Cardiac septum (tissue), 1 donor: Measurements from ENCODE around the gene GPR137B. TPM values are rescaled to one million over a fixed set of nuclear protein-coding genes. Genes with fewer than 3 reads are reported as not detected.

Experiments
- DNase-seq: peaks from one replicate; pipeline ENCODE4 v3.0.0-alpha.2; 2020; ENCODE audit warnings: low spot score
- intact Hi-C: fragments of 100-400 bp; cut with DNase I; formaldehyde crosslinking; loops from one replicate; pipeline ENCODE4 v1.14.0; 2022
- total RNA-seq: library from RNA; stranded (reverse); fragmentation: NEBNext Ultra II Directional; extraction: Animal tissue kit (Norgen Biotek cat#: 25700); gene quantifications from one replicate; pipeline ENCODE4 v1.2.1, GENCODE V29; 2021
- donor health status: DM: no; HTN: no; CAD: no.

The GPR137B gene
- total RNA-seq, 1 donor from 2014 or later = 44.6 TPM

DNA sequence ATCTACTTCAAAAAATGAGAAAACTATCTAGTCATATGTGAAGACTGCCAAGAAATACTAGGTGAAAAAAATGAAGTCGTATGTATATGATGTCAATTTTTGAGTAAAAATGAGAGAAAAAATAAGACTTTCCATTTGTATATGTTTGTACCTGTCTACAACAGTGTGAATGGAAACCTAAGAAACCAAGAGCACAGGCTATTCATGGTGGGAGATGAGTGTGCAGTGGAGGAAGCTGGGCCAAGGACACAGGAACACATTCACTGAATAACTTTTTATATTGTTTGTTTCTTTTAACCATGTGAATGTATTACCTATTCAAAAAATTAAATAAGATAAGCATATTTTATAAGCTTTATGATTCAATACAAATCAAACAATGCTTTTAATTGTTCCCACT is 72.4 kb downstream of the GPR137B start:
- DNase-seq = no peak
- intact Hi-C loops = no loop called here

DNA sequence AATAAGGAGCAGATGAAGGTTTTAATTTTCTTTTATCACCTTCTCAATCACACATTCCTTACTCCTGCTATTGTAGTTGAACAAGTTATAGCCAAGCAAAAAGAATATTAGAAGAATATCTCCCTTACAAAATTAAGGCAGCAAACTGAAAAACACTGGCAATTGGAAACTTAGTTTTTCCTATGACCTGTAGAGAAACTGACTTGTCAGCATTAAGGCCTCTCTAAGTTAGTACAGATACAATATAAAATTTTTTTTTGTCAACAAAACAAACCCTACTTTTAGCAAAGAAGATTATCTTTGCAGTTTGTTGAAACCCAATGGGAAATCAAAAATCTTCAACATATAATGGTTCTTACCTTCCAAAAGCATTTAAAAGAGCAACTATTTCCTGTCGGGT is 78.1 kb downstream of the GPR137B start:
- no peak for DNase-seq
- intact Hi-C loops = no loop called here

DNA sequence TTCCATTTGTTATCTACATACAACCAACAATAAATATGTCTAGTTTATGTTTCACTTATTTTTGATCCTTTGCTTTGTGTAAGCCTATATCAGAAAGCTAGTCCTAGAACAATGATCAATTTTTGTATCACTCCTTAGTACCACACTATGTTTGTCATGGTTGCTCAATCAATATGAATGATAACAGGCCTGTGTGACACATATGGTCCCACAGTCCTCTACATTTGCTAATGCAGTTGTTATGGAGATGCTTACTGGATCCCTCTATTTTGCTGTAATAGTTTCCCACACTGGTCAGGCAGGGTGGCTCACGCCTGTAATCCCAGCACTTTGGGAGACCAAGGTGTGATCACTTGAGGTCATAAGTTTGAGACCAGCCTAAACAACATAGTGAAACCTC is 80.3 kb downstream of the GPR137B start:
- intact Hi-C loops = no loop called here
- DNase-seq = no peak

DNA sequence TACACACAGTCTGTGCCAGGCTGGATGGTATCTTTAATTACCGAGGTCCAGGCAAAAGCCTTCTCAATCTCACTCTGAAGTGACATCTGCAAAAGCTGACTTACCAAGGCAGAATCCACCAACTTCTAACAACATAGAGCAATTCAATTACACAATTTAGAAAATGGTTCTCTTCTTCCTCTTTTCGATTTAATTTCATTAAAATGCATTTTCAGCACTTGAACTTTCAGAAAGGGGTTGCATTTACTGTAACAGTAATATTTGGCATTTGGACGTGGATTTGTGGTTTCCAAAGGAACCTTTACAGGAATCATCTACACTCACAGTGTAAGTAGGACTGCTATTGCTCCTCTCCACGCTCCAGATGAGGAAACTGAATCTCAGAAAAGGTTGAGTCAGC is 86.1 kb downstream of the GPR137B start:
- intact Hi-C loops = no loop called here
- DNase-seq = no peak

DNA sequence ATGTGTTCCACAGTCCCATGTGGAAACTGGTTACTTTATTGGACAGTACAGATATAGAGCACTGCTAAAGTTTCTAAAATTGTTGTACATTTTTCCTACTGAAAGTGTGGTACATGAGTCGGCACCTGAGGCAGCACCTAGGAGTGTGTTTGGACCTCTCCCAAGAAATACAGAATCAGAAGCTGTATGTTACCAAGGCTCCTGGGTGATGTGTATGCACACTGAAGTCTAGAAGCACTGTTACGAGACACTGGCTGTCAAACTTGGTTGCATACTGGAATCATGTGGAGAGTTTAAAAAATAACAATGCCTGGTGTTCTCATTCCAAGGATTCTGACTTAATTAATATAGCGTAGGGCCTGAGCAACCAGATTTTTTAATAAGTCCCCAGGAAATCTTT is 92.8 kb downstream of the GPR137B start:
- DNase-seq = no peak
- intact Hi-C loops = no loop called here

DNA sequence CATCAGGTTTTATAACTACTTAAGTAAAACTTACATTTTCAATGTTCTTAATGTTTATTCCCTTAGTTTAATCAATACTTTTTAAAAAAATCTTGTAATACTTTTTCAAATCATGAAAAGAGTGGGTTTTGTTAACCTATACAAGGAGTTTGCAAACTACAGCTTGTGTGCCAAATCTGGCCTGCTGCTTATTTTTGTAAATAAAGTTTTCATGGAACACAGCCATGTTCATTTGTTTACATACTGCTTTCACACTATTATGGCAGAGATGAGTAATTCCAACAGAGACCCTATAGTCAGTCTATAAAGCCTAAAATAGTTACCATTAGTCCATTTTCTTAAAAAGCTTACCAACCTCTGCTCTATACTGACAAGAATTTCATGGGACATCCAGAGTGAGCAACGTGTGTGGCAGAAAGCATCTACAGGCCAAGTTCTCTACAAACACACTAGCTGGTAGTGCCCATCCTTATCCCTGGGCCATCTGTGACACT is 96.8 kb downstream of the GPR137B start:
- intact Hi-C loops = no loop called here
- DNase-seq = no peak

DNA sequence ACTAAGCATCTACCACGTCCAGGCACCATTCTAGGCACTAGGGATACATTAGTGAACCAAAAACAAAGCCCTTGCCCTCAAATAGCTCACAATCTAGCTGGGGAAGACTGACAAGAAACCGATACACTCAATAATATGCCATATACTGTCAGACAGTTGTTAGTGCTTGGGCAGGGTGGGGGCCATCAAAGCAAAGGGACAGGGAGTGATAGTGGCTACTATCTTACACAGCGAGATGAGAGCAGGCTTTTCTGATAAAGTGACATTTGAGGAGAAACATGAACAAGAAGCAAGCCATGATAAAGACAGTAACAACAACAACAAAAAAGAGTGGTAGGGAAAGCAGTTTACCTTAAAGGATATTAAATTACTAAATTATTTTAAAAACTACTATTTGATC is 98.3 kb downstream of the GPR137B start:
- intact Hi-C loops = no loop called here
- no peak for DNase-seq

DNA sequence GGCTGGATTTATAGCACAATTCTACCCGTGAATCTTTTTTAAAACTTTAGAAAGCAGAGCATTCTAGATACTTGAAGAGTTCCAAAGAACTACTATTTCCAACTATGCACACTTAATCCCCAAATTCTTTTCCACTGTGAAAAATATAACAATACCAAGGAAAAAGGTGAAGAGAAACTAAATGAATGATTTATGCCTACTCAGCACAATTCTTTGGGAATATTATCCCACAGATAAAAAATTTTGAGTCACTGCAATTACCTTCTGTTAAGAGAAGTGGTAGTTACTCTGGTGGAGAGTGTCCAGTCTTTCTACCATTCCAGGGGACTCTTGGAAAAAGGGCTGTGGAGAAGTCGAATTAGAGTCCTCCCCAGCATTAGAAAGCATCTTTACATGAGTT is 100.2 kb downstream of the GPR137B start:
- no peak for DNase-seq
- intact Hi-C loops = no loop called here

DNA sequence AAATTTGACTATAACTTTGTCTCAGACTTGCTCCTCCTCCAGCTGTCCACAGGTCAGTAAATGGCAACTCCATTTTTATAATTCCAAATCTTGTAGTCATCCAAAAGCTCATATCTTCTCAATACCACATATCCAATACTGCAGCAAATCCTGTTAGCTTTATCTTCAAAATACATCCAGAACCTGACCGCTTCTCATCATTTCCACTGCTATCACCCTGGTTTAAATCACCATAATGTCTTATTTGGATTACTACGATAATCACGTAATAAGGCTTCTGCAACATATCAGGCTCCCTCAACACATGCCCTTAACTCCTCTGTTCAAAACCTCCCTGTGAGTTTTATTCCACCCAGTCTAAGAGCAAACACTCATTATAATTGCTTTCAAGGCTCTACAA is 104.9 kb downstream of the GPR137B start:
- intact Hi-C loops = no loop called here
- DNase-seq = no peak

DNA sequence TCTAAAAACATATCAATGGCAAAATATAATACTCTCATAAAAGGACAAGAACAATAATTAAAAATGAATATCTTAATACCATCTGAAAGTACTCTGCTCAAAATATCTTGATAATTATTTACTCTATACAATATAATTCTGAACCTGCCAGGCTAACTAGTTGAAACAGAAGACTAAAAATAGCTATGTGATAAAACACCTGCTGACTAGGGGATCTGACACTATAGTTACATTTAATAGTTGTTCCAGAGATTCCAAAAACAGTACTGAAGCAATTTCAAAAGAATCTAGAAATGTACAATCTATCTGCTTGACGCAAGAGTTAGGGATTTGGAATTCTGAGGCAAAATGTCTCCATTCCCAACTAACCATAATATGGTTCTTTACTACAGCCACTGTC is 109.2 kb downstream of the GPR137B start:
- intact Hi-C loops = no loop called here
- DNase-seq = no peak

DNA sequence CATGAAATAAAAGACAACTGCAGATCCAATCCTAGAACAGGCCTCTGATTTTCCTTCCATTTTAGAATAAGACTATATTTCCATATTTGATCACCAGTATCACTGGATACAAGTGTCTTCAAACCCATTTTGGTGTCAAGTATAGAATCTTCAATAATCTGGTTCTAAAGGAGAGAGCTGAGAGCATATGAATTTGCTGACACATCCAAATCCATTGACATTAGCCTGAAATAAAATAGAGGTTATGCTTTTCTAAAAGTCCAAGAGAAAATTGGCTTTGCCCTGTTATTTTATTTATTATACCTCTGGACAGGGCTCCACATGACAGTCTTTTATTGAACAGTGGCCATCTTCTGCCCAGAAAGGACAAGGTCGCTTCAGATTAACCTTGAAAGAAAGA is 110.8 kb downstream of the GPR137B start:
- intact Hi-C loops = no loop called here
- no peak for DNase-seq

DNA sequence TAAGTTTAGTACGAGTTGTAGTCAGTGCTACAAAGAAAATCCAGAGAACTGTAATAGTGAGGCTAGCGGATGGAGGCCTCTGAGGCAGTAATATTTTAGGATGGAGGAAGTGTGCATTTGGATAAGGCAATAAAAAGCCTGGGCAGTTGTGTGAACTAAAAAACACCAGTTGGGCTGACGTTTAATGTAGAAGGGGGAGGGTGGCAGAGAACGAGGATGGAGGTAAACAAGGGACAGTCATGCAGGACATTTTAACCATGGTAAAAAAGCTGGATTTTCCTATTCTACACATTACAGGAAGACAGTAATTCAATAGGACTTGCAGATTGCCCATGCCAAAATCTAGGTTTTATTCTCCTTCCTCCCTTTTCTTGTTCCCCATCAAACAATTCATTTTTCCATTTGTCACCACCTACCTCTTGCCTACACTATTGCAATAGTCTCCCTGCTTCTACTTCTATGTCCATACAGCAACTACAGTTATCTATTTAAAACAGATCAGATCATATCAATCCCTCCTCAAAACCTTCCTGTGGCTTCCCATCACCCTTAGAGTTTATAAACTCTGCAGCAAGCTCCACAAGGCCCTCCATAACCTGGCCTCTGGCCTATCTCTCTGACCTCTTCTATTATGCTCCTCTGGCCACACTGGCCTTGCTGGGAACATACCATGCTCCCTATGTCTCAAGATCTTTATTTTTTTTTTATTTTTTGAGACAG is 111.7 kb downstream of the GPR137B start:
- intact Hi-C loops = no loop called here
- no peak for DNase-seq

DNA sequence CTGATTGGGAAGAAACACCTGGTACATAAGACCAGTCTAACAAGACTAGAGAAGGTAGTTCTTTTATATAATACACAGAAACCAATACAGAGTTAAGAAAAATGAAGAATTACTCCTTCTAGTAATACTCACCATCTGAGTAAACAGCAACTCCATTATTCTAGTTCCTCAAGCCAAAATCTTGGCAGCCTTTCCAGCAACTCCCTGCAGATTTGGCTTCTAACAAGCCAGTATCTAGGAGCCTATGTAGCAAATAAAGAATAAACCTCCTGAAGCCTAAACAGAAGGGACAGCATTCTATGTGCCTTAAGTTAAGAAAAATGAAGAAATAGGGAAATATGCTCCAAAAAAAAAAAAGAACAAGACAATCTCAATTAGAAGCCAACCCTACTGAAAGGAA is 114.9 kb downstream of the GPR137B start:
- DNase-seq = no peak
- intact Hi-C loops = no loop called here

DNA sequence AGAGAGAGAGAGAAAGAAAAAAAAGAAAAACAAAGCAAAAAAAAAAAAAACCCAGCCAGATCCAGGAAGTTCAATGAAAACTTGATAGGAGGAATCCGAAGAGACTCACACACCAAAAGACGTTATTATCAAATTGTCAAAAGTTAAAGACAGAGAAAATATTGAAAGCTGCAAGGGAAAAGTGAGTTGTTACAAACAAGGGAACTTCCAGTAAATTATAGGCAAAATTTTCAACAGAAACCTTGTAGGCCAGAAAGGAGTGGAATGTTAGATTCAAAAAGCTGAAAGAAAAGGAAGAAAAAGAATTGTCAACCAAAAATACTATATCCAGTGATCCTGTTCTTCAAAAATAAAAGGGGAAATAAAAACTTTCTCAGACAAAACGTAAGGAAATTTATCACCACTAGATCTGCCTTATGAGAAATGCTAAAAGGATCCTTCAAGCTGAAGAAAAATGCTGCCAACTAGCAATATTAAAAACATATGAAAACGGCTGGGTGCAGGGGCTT is 115.8 kb downstream of the GPR137B start:
- intact Hi-C loops = no loop called here
- no peak for DNase-seq

Other genes with a start within 250 kb of the GPR137B start
- gene NID1, start 77.4 kb upstream of the GPR137B start, total RNA-seq = 42.1 TPM
- gene ERO1B, start 139.4 kb downstream of the GPR137B start, total RNA-seq = 5.8 TPM